Spinal cord (tissue), 10 donors: ENCODE data around the gene OSBPL9. TPM values are rescaled to one million over a fixed set of nuclear protein-coding genes. Genes with fewer than 3 reads are reported as not detected.
A peak's percentile ranks its signal among the peaks of the same experiment; 100 is the strongest.

Source experiments
- DNase-seq, 6 donors: peaks; one replicate each; pipeline versions ENCODE4 v3.0.0 to v3.0.0-alpha.2; 2013 to 2015; ENCODE audit warnings: low spot score in 6 of 6, low read depth in 4 of 6
- H3K27ac ChIP-seq: one replicate; pipeline ENCODE4 v1.5.1; 2013; ENCODE audit warnings: low read depth, low read length, control low read depth
- H3K27me3 ChIP-seq: one replicate; pipeline ENCODE4 v1.6.1; 2013; ENCODE audit warnings: low read length; ENCODE audit not compliant: control insufficient read depth, insufficient read depth
- H3K36me3 ChIP-seq: one replicate; pipeline ENCODE4 v1.6.1; 2013; ENCODE audit warnings: low read length; ENCODE audit not compliant: control insufficient read depth, insufficient read depth
- H3K4me1 ChIP-seq: one replicate; pipeline ENCODE4 v1.6.1; 2013; ENCODE audit warnings: low read length; ENCODE audit not compliant: control insufficient read depth, insufficient read depth
- H3K4me3 ChIP-seq: one replicate; pipeline ENCODE4 v1.5.1; 2013; ENCODE audit warnings: low read depth, low read length, control low read depth
- H3K9me3 ChIP-seq: one replicate; pipeline ENCODE4 v1.6.1; 2013; ENCODE audit warnings: low read length; ENCODE audit not compliant: control insufficient read depth, insufficient read depth
- WGBS: methylation state at CpG from one replicate; pipeline ENCODE4 v1.1.5; 2013; ENCODE audit warnings: missing lambda C conversion rate; ENCODE audit not compliant: insufficient coverage; 5-methylcytosine and 5-hydroxymethylcytosine counted together
- polyA plus RNA-seq, 2 donors: library from polyadenylated mRNA; unstranded; fragments of 120-200 nt; gene quantifications; one replicate each; pipeline ENCODE4 v1.2.1, GENCODE V29; 2013; ENCODE audit not compliant: insufficient read length in 2 of 2
- total RNA-seq, 2 donors: library from RNA; depleted of rRNA in 1 of 2; stranded (reverse); fragments of 120-200 nt in 1 of 2; fragments of >200 nt in 1 of 2; gene quantifications; one replicate each; pipeline versions ENCODE4 v1.2.3 to v1.2.4, GENCODE V29; 2013 to 2014
- donor health status: healthy.

The OSBPL9 gene
- total and polyA plus RNA-seq, 4 donors, result 73.6 to 96.2 (median 84.5) TPM

DNA sequence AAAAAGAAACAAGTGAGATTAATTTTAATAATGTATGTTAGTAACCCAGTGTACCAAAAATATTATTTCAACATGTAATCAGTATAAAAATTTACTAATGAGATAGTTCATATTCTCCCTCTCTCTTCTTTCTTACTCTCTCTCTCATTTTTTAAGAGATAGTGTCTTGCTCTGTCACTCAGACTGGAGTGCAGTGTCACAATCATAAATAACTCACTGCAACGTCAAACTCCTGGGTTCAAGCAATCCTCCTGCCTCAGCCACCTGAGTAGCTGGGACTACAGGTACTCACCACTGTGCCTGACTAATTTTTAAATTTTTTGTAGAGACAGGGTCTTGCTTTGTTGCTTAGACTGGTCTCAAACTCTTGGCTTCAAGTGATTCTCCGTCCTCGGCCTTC is 137.8 kb downstream of the OSBPL9 start:
- H3K9me3 ChIP-seq, result no peaks in the 10 kb centered on the region
- H3K27me3 ChIP-seq, result no peaks in the 10 kb centered on the region
- no peak for DNase-seq
- no peak overlapping the region for H3K27ac ChIP-seq
- no peaks in the 10 kb centered on the region for H3K36me3 ChIP-seq
- H3K4me1 ChIP-seq, result no peaks in the 10 kb centered on the region
- WGBS, result 92% methylated on average over 2 of the region's 3 CpGs
- H3K4me3 ChIP-seq, result no peak overlapping the region

DNA sequence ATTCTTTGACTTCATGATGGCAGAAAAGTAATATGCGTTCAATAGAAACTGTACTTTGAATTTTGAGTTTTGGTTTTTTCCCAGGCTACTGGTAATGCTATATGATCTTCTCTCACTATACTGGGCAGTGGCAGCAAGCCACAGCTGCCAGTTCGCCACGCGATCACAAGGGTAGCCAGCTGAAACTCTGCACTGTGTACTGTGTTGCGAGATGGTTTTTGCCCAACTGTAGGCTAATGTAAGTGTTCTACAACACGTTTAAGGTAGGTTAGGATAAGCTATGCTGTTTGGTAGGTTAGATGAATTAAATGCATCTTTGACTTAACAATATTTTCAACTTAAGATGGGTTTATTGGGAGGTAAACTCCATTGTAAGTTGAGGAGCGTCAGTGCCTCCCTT is 138.5 kb downstream of the OSBPL9 start:
- no peaks in the 10 kb centered on the region for H3K36me3 ChIP-seq
- no peaks in the 10 kb centered on the region for H3K4me1 ChIP-seq
- H3K27me3 ChIP-seq, result no peaks in the 10 kb centered on the region
- no peak overlapping the region for H3K4me3 ChIP-seq
- DNase-seq, result no peak
- H3K27ac ChIP-seq, result no peak overlapping the region
- 95% methylated on average over 4 of the region's 7 CpGs for whole genome bisulfite sequencing
- H3K9me3 ChIP-seq, result no peaks in the 10 kb centered on the region

- H3K9me3 ChIP-seq, result no peaks in the 10 kb centered on the region
- H3K27ac ChIP-seq, result no peak overlapping the region
- no peak for DNase-seq
- no peaks in the 10 kb centered on the region for H3K27me3 ChIP-seq
- no peak overlapping the region for H3K4me3 ChIP-seq
- no peaks in the 10 kb centered on the region for H3K4me1 ChIP-seq
- H3K36me3 ChIP-seq, result no peaks in the 10 kb centered on the region
- no CpG with 5 or more reads among the region's 2 CpGs for WGBS
Measured at GRCh38 chr1:51756290-51756689, 139.4 kb downstream of the OSBPL9 start.

DNA sequence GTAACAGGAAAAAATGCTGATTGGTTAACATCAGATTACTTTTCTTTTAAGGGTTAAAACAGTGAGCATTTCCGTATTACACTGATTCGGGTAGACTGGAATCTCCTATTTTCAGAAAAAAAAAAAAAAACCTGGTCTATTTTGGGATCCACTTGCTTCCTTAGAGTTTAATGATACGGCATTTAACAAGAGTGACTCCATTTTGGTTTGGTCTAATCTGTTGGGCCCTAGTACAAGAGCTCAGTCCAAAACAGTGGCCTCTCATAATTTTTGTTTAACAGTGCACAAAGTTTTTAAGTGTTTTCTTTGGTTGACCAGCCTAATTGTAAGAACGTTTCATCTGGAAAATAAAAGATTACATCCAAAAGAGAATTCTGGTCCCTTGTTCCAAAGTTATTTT is 141.4 kb downstream of the OSBPL9 start:
- Histone ChIP-seq H3K36me3 (no peaks in the 10 kb centered on the region), H3K9me3 (no peaks in the 10 kb centered on the region), H3K4me1 (no peaks in the 10 kb centered on the region), H3K4me3 (no peak overlapping the region), H3K27me3 (no peaks in the 10 kb centered on the region), H3K27ac (no peak overlapping the region)
- no peak for DNase-seq
- WGBS, result 73% methylated on average over 3 of the region's 4 CpGs

- Histone ChIP-seq H3K27me3 (no peaks in the 10 kb centered on the region), H3K9me3 (no peaks in the 10 kb centered on the region), H3K4me3 (no peak overlapping the region), H3K36me3 (no peaks in the 10 kb centered on the region), H3K27ac (no peak overlapping the region), H3K4me1 (no peaks in the 10 kb centered on the region)
- WGBS, result 100% methylated on average over 1 of the region's 3 CpGs
- no peak for DNase-seq
Measured at GRCh38 chr1:51760872-51761271, 144.0 kb downstream of the OSBPL9 start.

- no peaks in the 10 kb centered on the region for H3K9me3 ChIP-seq
- no peak for DNase-seq
- no CpG with 5 or more reads among the region's 1 CpG for WGBS
- H3K4me3 ChIP-seq, result no peak overlapping the region
- H3K4me1 ChIP-seq, result no peaks in the 10 kb centered on the region
- no peaks in the 10 kb centered on the region for H3K36me3 ChIP-seq
- no peaks in the 10 kb centered on the region for H3K27me3 ChIP-seq
- no peak overlapping the region for H3K27ac ChIP-seq
Measured at GRCh38 chr1:51761351-51761750, 144.5 kb downstream of the OSBPL9 start.

GRCh38 chr1:51768971-51769588 is 152.2 kb downstream of the OSBPL9 start:
- no CpG with 5 or more reads among the region's 6 CpGs for WGBS
- H3K9me3 ChIP-seq, result no peaks in the 10 kb centered on the region
- peaks cover 16% of the 10 kb centered on the region for H3K36me3 ChIP-seq
- peak; percentile 10 to 88 (median 30) for DNase-seq
- no peaks in the 10 kb centered on the region for H3K4me1 ChIP-seq
- no peak overlapping the region for H3K4me3 ChIP-seq
- no peaks in the 10 kb centered on the region for H3K27me3 ChIP-seq
- H3K27ac ChIP-seq, result no peak overlapping the region

GRCh38 chr1:51776408-51776807 is 159.5 kb downstream of the OSBPL9 start:
- H3K4me1 ChIP-seq, result no peaks in the 10 kb centered on the region
- H3K9me3 ChIP-seq, result no peaks in the 10 kb centered on the region
- no peak for DNase-seq
- peaks cover 8% of the 10 kb centered on the region for H3K36me3 ChIP-seq
- H3K27me3 ChIP-seq, result no peaks in the 10 kb centered on the region
- H3K27ac ChIP-seq, result no peak overlapping the region
- H3K4me3 ChIP-seq, result no peak overlapping the region

DNA sequence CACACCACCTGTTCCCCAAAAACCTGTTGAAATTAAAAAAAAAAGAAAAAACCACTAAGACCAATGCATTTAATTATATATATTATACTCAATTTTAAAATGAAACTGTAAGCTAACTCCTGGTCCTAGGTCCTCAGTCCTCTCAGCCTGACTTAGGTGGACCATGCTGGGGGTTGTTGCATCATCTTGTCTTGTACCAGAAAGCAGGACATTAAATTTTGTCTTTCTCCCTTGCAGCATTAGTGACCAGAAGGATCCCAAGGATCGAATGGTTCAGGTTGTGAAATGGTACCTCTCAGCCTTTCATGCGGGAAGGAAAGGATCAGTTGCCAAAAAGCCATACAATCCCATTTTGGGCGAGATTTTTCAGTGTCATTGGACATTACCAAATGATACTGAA is 164.0 kb downstream of the OSBPL9 start:
- no peaks in the 10 kb centered on the region for H3K4me1 ChIP-seq
- no peak for DNase-seq
- no CpG with 5 or more reads among the region's 3 CpGs for WGBS
- H3K4me3 ChIP-seq, result no peak overlapping the region
- peaks cover 8% of the 10 kb centered on the region for H3K36me3 ChIP-seq
- no peaks in the 10 kb centered on the region for H3K27me3 ChIP-seq
- H3K27ac ChIP-seq, result no peak overlapping the region
- no peaks in the 10 kb centered on the region for H3K9me3 ChIP-seq

DNA sequence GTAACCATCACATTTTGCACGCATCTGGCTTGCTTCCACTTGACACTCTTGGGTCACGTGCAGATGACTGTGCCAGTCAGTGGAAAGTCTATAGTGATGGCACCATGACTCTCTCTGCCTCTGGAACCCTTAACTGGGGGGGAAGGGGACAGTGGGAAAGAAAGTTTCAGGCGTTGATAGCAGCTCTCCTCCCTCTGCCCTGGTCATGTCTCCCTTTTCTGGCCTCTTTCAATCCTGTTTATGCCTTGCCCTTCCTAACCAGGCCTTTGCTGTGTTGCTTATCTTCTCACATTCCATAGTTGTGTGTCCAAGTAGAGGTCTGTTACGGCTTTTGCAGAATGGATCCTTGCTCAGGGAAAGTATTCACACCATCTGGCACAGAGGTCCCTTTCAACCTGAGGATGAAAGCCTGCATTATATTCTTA is 168.1 kb downstream of the OSBPL9 start:
- H3K4me1 ChIP-seq, result no peaks in the 10 kb centered on the region
- no peak for DNase-seq
- 80% methylated on average over 2 of the region's 4 CpGs for WGBS
- no peaks in the 10 kb centered on the region for H3K9me3 ChIP-seq
- H3K27ac ChIP-seq, result no peak overlapping the region
- H3K4me3 ChIP-seq, result no peak overlapping the region
- H3K27me3 ChIP-seq, result no peaks in the 10 kb centered on the region
- peaks cover 8% of the 10 kb centered on the region for H3K36me3 ChIP-seq
